Fibroblast of villous mesenchyme (primary cell): ENCODE results near the gene CRYGS. TPM values are rescaled to one million over a fixed set of nuclear protein-coding genes. Genes with fewer than 3 reads are reported as not detected.

Experiments used
- DNase-seq: peaks from one replicate; pipeline ENCODE4 v3.0.0-alpha.2; 2010; ENCODE audit warnings: low read depth
- H3K4me3 ChIP-seq: 2 replicates; pipeline ENCODE4 v1.5.1; 2011; ENCODE audit warnings: low read depth, mild to moderate bottlenecking, low read length
- CTCF ChIP-seq: IDR thresholded peaks from 2 replicates; pipeline ENCODE4 v1.5.1; 2012; ENCODE audit warnings: low read depth, mild to moderate bottlenecking, low read length; ENCODE audit not compliant: insufficient read depth
- total RNA-seq: library from RNA; depleted of rRNA; stranded (reverse); fragments of >200 nt; gene quantifications from 2 replicates; pipeline ENCODE4 v1.2.3, GENCODE V29; 2012

The CRYGS gene
- total RNA-seq, 1 donor = 0.86 TPM

GRCh38 chr3:186525369-186526255, 18.6 kb downstream of the CRYGS start:
- no peak for DNase-seq
- TF ChIP-seq CTCF = no peak

GRCh38 chr3:186524616-186525015, 19.6 kb downstream of the CRYGS start:
- TF ChIP-seq CTCF = no peak
- H3K4me3 ChIP-seq = no peak overlapping the region
- DNase-seq = no peak

More at GRCh38 chr3:186525369-186526255, 18.6 kb downstream of the CRYGS start:
- no peak overlapping the region for H3K4me3 ChIP-seq

- TF ChIP-seq CTCF = no peak
- H3K4me3 ChIP-seq = no peak overlapping the region
- DNase-seq = no peak
These were observed 20.7 kb downstream of the CRYGS start for GRCh38 chr3:186523434-186523833.

- DNase-seq = no peak
- no peak overlapping the region for H3K4me3 ChIP-seq
- TF ChIP-seq CTCF = no peak
These were observed 21.2 kb downstream of the CRYGS start for GRCh38 chr3:186523022-186523421.

GRCh38 chr3:186520957-186521842, 23.0 kb downstream of the CRYGS start:
- no peak overlapping the region for H3K4me3 ChIP-seq
- TF ChIP-seq CTCF = no peak
- DNase-seq = no peak

GRCh38 chr3:186520431-186520830, 23.7 kb downstream of the CRYGS start:
- no peak overlapping the region for H3K4me3 ChIP-seq
- no peak for TF ChIP-seq CTCF
- DNase-seq = no peak
